Measurements from ENCODE around the gene C1QL4.

DNA sequence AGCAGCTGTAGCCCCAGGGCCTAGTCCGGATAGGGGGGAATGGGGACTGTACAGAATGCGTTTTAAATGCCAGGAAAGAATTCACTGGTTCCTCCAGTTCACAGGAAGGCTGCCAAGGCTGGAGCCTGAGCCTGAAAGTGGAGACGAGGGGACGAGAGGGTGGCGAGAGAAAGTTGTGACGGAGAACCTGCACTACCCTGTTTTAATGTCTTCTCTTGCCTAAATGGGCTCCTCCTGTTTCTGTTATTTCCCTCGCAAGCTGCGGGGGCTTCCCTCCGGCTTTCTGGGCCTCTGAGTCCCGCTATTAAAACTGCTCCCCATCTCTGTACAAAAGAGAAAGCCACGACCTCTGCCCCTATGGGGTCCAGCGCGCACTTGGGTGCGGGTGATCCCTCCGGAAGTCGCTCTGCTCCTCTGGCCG is 4.5 kb downstream of the C1QL4 start:
- TF ChIP-seq POLR2AphosphoS5 (IDR thresholded peaks at IDR 0.05; ENCODE audit: low read depth, low read length) (no peak), GABPA (IDR thresholded peaks at IDR 0.05; ENCODE audit: borderline replicate concordance, insufficient read depth, low read length) (no peak), JUND (IDR thresholded peaks at IDR 0.05; ENCODE audit: low read length) (no peak), CREB1 (IDR thresholded peaks at IDR 0.05) (no peak), SIRT6 (IDR thresholded peaks at IDR 0.05; ENCODE audit: low read length) (no peak), TCF12 (IDR thresholded peaks at IDR 0.05; ENCODE audit: low read depth, low read length) (no peak), POLR2A (IDR thresholded peaks at IDR 0.05; ENCODE audit: control extremely low read depth in 1 of 2, low read depth in 2 of 2, low read length in 2 of 2) (no peak), CHD2 (IDR thresholded peaks at IDR 0.05; ENCODE audit: low read length) (no peak), SIN3A (conservative IDR thresholded peaks at IDR 0.05 in 1 of 2, IDR thresholded peaks at IDR 0.05 in 1 of 2; ENCODE audit: low read depth in 1 of 2, low read length in 2 of 2) (no peak), JUN (IDR thresholded peaks at IDR 0.05; ENCODE audit: low read depth, low read length) (no peak), EZH2 (IDR thresholded peaks at IDR 0.05; ENCODE audit: low read depth, low read length, severe bottlenecking) (peak; percentile 11)
- TF ChIP-seq, protein P1, sequence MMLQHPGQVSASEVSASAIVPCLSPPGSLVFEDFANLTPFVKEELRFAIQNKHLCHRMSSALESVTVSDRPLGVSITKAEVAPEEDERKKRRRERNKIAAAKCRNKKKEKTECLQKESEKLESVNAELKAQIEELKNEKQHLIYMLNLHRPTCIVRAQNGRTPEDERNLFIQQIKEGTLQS (IDR thresholded peaks at IDR 0.05; ENCODE audit: insufficient read depth, low read depth, low read length) = no peak
- TF ChIP-seq, protein P2, sequence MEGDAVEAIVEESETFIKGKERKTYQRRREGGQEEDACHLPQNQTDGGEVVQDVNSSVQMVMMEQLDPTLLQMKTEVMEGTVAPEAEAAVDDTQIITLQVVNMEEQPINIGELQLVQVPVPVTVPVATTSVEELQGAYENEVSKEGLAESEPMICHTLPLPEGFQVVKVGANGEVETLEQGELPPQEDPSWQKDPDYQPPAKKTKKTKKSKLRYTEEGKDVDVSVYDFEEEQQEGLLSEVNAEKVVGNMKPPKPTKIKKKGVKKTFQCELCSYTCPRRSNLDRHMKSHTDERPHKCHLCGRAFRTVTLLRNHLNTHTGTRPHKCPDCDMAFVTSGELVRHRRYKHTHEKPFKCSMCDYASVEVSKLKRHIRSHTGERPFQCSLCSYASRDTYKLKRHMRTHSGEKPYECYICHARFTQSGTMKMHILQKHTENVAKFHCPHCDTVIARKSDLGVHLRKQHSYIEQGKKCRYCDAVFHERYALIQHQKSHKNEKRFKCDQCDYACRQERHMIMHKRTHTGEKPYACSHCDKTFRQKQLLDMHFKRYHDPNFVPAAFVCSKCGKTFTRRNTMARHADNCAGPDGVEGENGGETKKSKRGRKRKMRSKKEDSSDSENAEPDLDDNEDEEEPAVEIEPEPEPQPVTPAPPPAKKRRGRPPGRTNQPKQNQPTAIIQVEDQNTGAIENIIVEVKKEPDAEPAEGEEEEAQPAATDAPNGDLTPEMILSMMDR (IDR thresholded peaks at IDR 0.05; ENCODE audit: control extremely low read depth in 1 of 3, insufficient read depth in 1 of 3, low read depth in 1 of 3, low read length in 3 of 3) = no peak
- TF ChIP-seq, protein P3, sequence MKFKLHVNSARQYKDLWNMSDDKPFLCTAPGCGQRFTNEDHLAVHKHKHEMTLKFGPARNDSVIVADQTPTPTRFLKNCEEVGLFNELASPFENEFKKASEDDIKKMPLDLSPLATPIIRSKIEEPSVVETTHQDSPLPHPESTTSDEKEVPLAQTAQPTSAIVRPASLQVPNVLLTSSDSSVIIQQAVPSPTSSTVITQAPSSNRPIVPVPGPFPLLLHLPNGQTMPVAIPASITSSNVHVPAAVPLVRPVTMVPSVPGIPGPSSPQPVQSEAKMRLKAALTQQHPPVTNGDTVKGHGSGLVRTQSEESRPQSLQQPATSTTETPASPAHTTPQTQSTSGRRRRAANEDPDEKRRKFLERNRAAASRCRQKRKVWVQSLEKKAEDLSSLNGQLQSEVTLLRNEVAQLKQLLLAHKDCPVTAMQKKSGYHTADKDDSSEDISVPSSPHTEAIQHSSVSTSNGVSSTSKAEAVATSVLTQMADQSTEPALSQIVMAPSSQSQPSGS (IDR thresholded peaks at IDR 0.05; ENCODE audit: low read length) = no peak

Data from H1 (cell line).